ENCODE data around the gene FRS3.

- TF ChIP-seq POLR2AphosphoS5 (IDR thresholded peaks at IDR 0.05) (no peak), CTCF (IDR thresholded peaks at IDR 0.05) (no peak)
Observed at GRCh38 chr6:41746107-41746506, 33.6 kb downstream of the FRS3 start.
